Cardiac septum (tissue), 1 donor: ENCODE data around the gene MAP3K8. TPM values are rescaled to one million over a fixed set of nuclear protein-coding genes. Genes with fewer than 3 reads are reported as not detected.

Experiments used
- DNase-seq: peaks from one replicate; pipeline ENCODE4 v3.0.0-alpha.2; 2020; ENCODE audit warnings: low spot score
- intact Hi-C: fragments of 100-400 bp; cut with DNase I; formaldehyde crosslinking; loops from one replicate; pipeline ENCODE4 v1.14.0; 2022
- total RNA-seq: library from RNA; stranded (reverse); fragmentation: NEBNext Ultra II Directional; extraction: Animal tissue kit (Norgen Biotek cat#: 25700); gene quantifications from one replicate; pipeline ENCODE4 v1.2.1, GENCODE V29; 2021
- donor health status: DM: no; HTN: no; CAD: no.

MAP3K8 gene
- total RNA-seq, 1 donor from 2014 or later, result 6.1 TPM

GRCh38 chr10:30509508-30509907, 75.5 kb downstream of the MAP3K8 start:
- intact Hi-C loops, result no loop called here

GRCh38 chr10:30510184-30510931, 76.4 kb downstream of the MAP3K8 start:
- DNase-seq, result no peak

More at GRCh38 chr10:30509508-30509907, 75.5 kb downstream of the MAP3K8 start:
- no peak for DNase-seq

GRCh38 chr10:30510932-30511700, 77.1 kb downstream of the MAP3K8 start:
- intact Hi-C loops, result no loop called here
- DNase-seq, result no peak

More at GRCh38 chr10:30510184-30510931, 76.4 kb downstream of the MAP3K8 start:
- intact Hi-C loops, result no loop called here

Other genes starting within 250 kb of the MAP3K8 start
- gene MTPAP, start 84.9 kb upstream of the MAP3K8 start, total RNA-seq, result 22.7 TPM
- gene LYZL2, start 195.6 kb downstream of the MAP3K8 start, total RNA-seq, result not detected